RWPE2 (cell line): ENCODE data around the gene ACVR1C.

Experiments
- ATAC-seq: fragments of 200-7000 bp; cut with Tn5 transposase; 3 replicates; pipeline ENCODE4 v1.9.1; 2021; ENCODE audit warnings: low read depth
- DNase-seq: peaks from one replicate; pipeline ENCODE4 v3.0.0-alpha.2; 2020; ENCODE audit warnings: low spot score
- H3K27ac ChIP-seq: fragments of 450-650 bp; 2 replicates; pipeline ENCODE4 v1.5.1; 2017; ENCODE audit warnings: mild to moderate bottlenecking; ENCODE audit not compliant: poor library complexity, severe bottlenecking
- H3K27me3 ChIP-seq: fragments of 250-450 bp; sonication (Bioruptor Pico); 2 replicates; pipeline ENCODE4 v1.5.1; 2021; ENCODE audit warnings: mild to moderate bottlenecking, moderate library complexity; ENCODE audit not compliant: insufficient read depth, poor library complexity, severe bottlenecking
- H3K36me3 ChIP-seq: fragments of 250-450 bp; sonication (Bioruptor Pico); 2 replicates; pipeline ENCODE4 v1.5.1; 2020; ENCODE audit warnings: low read depth, mild to moderate bottlenecking, moderate library complexity
- H3K4me1 ChIP-seq: fragments of 250-450 bp; sonication (Bioruptor Pico); 2 replicates; pipeline ENCODE4 v1.5.1; 2021; ENCODE audit warnings: mild to moderate bottlenecking, moderate library complexity; ENCODE audit not compliant: insufficient read depth, poor library complexity, severe bottlenecking
- H3K4me3 ChIP-seq: fragments of 250-450 bp; sonication (Bioruptor Pico); 2 replicates; pipeline ENCODE4 v1.5.1; 2021; ENCODE audit warnings: mild to moderate bottlenecking, moderate library complexity; ENCODE audit not compliant: severe bottlenecking
- H3K9me3 ChIP-seq: fragments of 250-450 bp; sonication (Bioruptor Pico); 2 replicates; pipeline ENCODE4 v1.5.1; 2021; ENCODE audit warnings: mild to moderate bottlenecking, moderate library complexity; ENCODE audit not compliant: severe bottlenecking
- CTCF ChIP-seq: fragments of 450-650 bp; IDR thresholded peaks from one replicate; pipeline ENCODE4 v1.5.1; 2017; ENCODE audit warnings: mild to moderate bottlenecking, moderate library complexity; ENCODE audit not compliant: poor library complexity, severe bottlenecking

Gene ACVR1C

GRCh38 chr2:157476953-157477709 is 151.5 kb downstream of the ACVR1C start:
- H3K4me1 ChIP-seq = no peaks in the 10 kb centered on the region

More at GRCh38 chr2:157476953-157477709, 151.5 kb downstream of the ACVR1C start:
- H3K27me3 ChIP-seq = no peaks in the 10 kb centered on the region
- TF ChIP-seq CTCF = no peak
- H3K4me3 ChIP-seq = no peak overlapping the region
- H3K36me3 ChIP-seq = no peaks in the 10 kb centered on the region
- H3K27ac ChIP-seq = no peak overlapping the region
- ATAC-seq = peak; percentile 76
- DNase-seq = no peak
- peaks cover 2% of the 10 kb centered on the region for H3K9me3 ChIP-seq
